A673 (cell line): Measurements from ENCODE around the gene SPATA13.

ENCODE experiments used
- EZH2 ChIP-seq: fragments of 200-600 bp; sonication (generic); IDR thresholded peaks from 2 replicates; pipeline ENCODE4 v1.6.1; 2017; ENCODE audit warnings: borderline replicate concordance, low read depth, mild to moderate bottlenecking, mixed read lengths, antibody characterized with exemption, low read length; ENCODE audit not compliant: poor library complexity, severe bottlenecking
- TF ChIP-seq, protein P1 (sequence below): fragments of 300-800, 200-600 bp; sonication (generic); conservative IDR thresholded peaks from 2 replicates; pipeline ENCODE4 v1.5.1; 2017; ENCODE audit warnings: low read depth, mild to moderate bottlenecking, antibody characterized with exemption, low read length, moderate library complexity, mixed read lengths

DNA sequence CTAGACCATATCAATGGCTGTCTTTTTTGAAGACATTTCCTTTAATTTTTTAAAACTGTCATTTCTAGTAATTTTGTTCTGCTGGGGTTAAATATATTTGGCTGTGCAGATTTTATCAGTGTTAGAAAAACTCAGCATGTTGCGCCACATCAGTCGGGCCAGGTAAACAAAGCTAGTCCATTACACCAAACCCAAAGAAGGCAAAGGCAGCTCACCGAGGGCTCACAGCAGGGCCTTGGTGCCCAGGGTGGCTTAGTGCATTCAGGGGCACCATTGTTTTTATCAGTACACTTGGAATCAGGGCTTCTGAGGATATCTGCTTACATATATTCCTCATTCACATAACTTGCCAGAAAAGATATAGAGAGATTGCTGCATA is 22.2 kb downstream of the SPATA13 start:
- TF ChIP-seq, protein P1, sequence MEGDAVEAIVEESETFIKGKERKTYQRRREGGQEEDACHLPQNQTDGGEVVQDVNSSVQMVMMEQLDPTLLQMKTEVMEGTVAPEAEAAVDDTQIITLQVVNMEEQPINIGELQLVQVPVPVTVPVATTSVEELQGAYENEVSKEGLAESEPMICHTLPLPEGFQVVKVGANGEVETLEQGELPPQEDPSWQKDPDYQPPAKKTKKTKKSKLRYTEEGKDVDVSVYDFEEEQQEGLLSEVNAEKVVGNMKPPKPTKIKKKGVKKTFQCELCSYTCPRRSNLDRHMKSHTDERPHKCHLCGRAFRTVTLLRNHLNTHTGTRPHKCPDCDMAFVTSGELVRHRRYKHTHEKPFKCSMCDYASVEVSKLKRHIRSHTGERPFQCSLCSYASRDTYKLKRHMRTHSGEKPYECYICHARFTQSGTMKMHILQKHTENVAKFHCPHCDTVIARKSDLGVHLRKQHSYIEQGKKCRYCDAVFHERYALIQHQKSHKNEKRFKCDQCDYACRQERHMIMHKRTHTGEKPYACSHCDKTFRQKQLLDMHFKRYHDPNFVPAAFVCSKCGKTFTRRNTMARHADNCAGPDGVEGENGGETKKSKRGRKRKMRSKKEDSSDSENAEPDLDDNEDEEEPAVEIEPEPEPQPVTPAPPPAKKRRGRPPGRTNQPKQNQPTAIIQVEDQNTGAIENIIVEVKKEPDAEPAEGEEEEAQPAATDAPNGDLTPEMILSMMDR, result no peak
- TF ChIP-seq EZH2, result no peak
